AG04449 (cell line): ENCODE results near the gene TAF8.

ENCODE experiments used
- CTCF ChIA-PET: fragments of 350-600 bp; formaldehyde crosslinking; extraction: SDS; loops from one replicate; lab custom pipeline; 2021; ENCODE audit warnings: antibody characterized with exemption; lab: Yijun Ruan, JAX
- POLR2A ChIA-PET: fragments of 400-600, 350-600 bp; formaldehyde crosslinking; extraction: SDS; loops from one replicate; lab custom pipeline; 2020; ENCODE audit warnings: antibody characterized with exemption, inconsistent platforms; lab: Yijun Ruan, JAX
- DNase-seq: peaks from one replicate; pipeline ENCODE4 v3.0.0-alpha.2; 2010; ENCODE audit warnings: low read depth, low spot score
- H3K4me3 ChIP-seq: 2 replicates; pipeline ENCODE4 v1.5.1; 2011; ENCODE audit warnings: low read depth, mild to moderate bottlenecking, control low read depth, low read length
- TF ChIP-seq, protein P1 (sequence below): IDR thresholded peaks from one replicate; pipeline ENCODE4 v1.5.1; 2011; ENCODE audit warnings: mild to moderate bottlenecking, moderate library complexity, low read length, control low read depth, inconsistent platforms; ENCODE audit not compliant: insufficient read depth; ENCODE audit errors: missing control alignments

The TAF8 gene

DNA sequence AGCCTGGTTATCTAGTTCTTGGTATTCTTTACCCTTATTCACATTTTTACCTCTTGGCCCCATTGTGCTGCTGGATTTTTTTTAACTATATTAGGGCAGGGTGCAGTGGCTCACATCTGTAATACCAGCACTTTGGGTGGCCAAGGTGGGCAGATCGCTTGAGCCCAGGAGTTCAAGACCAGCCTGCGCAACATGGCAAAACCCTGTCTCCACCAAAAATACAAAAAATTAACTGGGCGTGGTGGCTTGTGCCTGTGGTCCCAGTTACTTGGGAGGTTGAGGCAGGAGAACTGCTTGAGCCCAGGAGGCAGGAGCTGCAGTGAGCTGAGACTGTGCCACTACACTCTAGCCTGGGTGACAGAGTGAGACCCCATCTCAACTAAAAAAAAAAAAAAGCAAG lies 12.2 kb upstream of the TAF8 start:
- no peak overlapping the region for H3K4me3 ChIP-seq
- no peak for DNase-seq
- ChIA-PET CTCF (interaction anchor here (1.2 to 18.7 kb wide), 3 partner anchors 191 to 249 kb away, joined by 3 to 514 read pairs (median 7); partner anchors contain the start of genes FRS3, PRICKLE4 and TOMM6), POLR2A (interaction anchor here (0.5 kb wide), 1 partner anchor 107 kb away, joined by 3 read pairs; no protein-coding TSS in a partner anchor)
- TF ChIP-seq, protein P1, sequence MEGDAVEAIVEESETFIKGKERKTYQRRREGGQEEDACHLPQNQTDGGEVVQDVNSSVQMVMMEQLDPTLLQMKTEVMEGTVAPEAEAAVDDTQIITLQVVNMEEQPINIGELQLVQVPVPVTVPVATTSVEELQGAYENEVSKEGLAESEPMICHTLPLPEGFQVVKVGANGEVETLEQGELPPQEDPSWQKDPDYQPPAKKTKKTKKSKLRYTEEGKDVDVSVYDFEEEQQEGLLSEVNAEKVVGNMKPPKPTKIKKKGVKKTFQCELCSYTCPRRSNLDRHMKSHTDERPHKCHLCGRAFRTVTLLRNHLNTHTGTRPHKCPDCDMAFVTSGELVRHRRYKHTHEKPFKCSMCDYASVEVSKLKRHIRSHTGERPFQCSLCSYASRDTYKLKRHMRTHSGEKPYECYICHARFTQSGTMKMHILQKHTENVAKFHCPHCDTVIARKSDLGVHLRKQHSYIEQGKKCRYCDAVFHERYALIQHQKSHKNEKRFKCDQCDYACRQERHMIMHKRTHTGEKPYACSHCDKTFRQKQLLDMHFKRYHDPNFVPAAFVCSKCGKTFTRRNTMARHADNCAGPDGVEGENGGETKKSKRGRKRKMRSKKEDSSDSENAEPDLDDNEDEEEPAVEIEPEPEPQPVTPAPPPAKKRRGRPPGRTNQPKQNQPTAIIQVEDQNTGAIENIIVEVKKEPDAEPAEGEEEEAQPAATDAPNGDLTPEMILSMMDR = no peak

DNA sequence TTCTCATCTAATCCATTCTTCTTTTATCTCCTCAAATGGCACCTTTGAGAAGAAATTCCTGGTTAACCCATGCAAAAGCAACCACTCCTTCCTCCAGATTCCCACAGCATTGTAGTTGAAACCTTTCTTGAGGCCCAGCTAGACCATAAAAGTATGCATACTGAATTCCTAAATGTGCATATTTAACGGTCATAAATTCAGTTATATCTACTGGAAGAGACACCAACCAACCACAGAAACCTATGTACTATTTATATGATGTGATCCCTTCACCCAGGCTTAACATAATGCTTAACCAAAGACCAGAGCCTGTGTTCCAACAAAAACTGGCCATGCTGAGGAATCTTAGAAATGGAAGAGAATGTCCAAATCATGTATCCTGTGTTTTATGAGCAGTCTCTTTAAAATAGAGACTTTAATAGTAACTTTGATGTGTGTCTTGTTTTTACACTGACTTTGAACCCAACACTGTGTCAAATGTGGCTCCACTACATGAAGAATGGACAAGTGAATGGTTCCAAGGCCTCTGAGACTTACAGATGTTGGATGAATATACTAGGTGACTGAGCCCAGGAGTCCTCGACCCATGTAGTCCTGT lies 11.4 kb upstream of the TAF8 start:
- no peak overlapping the region for H3K4me3 ChIP-seq
- TF ChIP-seq, protein P1 = no peak
- CTCF ChIA-PET = interaction anchor here (2.2 to 18.7 kb wide), 4 partner anchors 192 to 250 kb away, joined by 7 to 514 read pairs (median 142); partner anchors contain the start of genes FRS3, PRICKLE4 and TOMM6
- POLR2A ChIA-PET = interaction anchor here (0.5 kb wide), 1 partner anchor 108 kb away, joined by 3 read pairs; no protein-coding TSS in a partner anchor
- peak; percentile 69 for DNase-seq

DNA sequence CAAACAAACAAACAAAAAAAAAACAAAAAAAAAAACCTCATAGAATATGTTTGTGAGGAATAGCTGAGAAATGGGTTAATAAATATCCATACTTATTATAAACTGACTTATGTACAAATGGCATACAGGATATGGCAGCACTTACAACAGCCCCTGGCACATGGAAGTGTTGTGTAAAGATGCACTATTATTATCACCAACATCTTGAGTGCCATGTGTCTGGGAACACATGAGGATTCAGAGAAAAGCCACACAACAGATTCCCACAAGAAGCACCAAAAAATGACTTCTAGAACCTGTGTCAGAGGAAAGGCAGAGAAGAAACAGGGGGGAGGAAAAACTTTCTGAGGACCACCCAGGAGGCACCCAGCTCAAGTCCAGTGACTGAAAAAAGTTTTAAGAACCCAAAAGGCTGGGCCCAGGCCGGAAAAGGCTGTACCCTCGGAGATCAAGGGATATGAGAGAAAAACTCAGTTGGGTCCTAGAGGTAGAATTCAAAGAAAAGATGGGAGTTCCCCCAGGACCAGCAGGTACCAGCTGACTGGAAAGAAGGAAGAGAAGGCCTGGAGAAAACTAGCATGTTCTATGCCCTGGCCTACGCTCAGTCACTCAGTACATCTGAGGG lies 9.4 kb upstream of the TAF8 start:
- ChIA-PET CTCF (interaction anchor here (0.8 to 18.7 kb wide), 13 partner anchors 8 to 675 kb away, joined by 3 to 514 read pairs (median 10); partner anchors contain the start of genes BYSL, CCND3, FRS3 and MED20), POLR2A (no interaction called here)
- no peak overlapping the region for H3K4me3 ChIP-seq
- DNase-seq = no peak
- TF ChIP-seq, protein P1 = no peak

DNA sequence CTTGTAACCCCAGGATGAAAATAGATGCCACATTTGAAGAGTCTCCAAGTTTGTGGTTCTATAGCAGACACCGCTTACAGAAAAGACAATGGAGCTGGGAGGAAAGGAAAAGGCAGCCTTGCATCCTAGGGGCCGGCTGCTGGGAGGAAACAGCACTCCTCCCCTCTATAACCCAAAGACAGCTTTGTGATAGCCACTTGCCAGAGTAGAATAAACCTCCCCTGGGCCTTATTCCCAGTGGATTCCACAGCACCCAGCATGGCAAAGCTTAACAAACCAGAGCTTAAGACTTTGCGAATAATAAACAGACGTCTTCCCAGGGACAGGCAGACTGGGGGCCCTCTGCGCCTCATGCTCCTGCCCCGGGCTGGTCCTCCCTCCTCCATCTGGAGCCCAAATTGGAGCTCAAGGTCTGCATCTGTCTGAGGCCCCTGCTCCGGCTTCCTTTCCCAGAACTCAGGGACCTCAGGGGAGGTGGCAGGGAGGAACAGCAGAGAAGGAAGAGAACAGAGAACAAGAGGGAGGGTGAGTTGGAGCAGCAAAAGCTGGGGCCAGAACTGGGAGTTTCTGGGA lies 8.8 kb upstream of the TAF8 start:
- H3K4me3 ChIP-seq = no peak overlapping the region
- ChIA-PET CTCF (interaction anchor here (0.8 to 18.7 kb wide), 12 partner anchors 9 to 676 kb away, joined by 3 to 514 read pairs (median 28); partner anchors contain the start of genes BYSL, CCND3, FRS3 and MED20), POLR2A (no interaction called here)
- DNase-seq = no peak
- TF ChIP-seq, protein P1 = no peak

DNA sequence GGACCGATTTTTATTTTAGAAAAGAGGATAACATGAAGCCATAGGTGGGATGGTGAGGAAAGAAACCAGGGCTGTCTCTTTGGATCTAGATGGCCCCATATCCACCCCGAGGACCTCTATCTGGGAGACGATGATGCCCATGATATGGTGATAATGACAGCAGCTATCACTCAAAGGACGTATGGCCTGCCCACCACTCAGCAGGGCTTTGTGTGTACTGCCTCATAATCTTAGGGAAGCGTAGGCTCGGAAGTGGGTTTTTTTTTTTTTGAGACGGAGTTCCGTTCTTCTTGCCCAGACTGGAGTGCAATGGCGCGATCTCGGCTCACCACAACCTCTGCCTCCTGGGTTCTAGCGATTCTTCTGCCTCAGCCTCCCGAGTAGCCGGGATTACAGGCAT lies 8.2 kb upstream of the TAF8 start:
- CTCF ChIA-PET = interaction anchor here (0.9 to 18.7 kb wide), 10 partner anchors 9 to 266 kb away, joined by 3 to 514 read pairs (median 65); partner anchors contain the start of genes BYSL, CCND3, FRS3 and MED20
- TF ChIP-seq, protein P1 = no peak
- no peak overlapping the region for H3K4me3 ChIP-seq
- no peak for DNase-seq
- POLR2A ChIA-PET = no interaction called here
